GM21381 (cell line): ENCODE results near the gene CLEC5A.
"Not testable (repeated sequence)": the region's sequence is repeated elsewhere in the genome, so short reads cannot be mapped to it uniquely, and the experiment has no call there.

Source experiments
- ATAC-seq: cut with Tn5 transposase; IDR thresholded peaks from one replicate; pipeline ENCODE4 v1.9.1; 2021; ENCODE audit warnings: mild to moderate bottlenecking, moderate library complexity; ENCODE audit not compliant: unreplicated experiment

CLEC5A gene

GRCh38 chr7:141949451-141949850 is 2.7 kb upstream of the CLEC5A start:
- ATAC-seq = no peak

- ATAC-seq = no peak
These were observed 2.2 kb upstream of the CLEC5A start for GRCh38 chr7:141949021-141949420.

GRCh38 chr7:141945356-141945755 is 1.4 kb downstream of the CLEC5A start:
- ATAC-seq = no peak

GRCh38 chr7:141944811-141945210 is 2.0 kb downstream of the CLEC5A start:
- no peak for ATAC-seq

GRCh38 chr7:141943846-141944245 is 2.9 kb downstream of the CLEC5A start:
- no peak for ATAC-seq

GRCh38 chr7:141941075-141941474 is 5.7 kb downstream of the CLEC5A start:
- ATAC-seq = no peak

GRCh38 chr7:141930211-141930610 is 16.6 kb downstream of the CLEC5A start:
- ATAC-seq = no peak

- no peak for ATAC-seq
These were observed 18.0 kb downstream of the CLEC5A start for GRCh38 chr7:141928845-141929195.

- no peak for ATAC-seq
These were observed 18.5 kb downstream of the CLEC5A start for GRCh38 chr7:141928146-141928844.

GRCh38 chr7:141920281-141920680 is 26.5 kb downstream of the CLEC5A start:
- ATAC-seq = no peak

GRCh38 chr7:141916099-141916498 is 30.7 kb downstream of the CLEC5A start, which contains the start of gene OR9A4:
OR9A4 (plus strand) TSS chr7:141916399; CDS start chr7:141918876, 2,477 bp downstream.
- ATAC-seq = no peak

- ATAC-seq = no peak
These were observed 31.2 kb downstream of the CLEC5A start for GRCh38 chr7:141915565-141915964.

- no peak for ATAC-seq
These were observed 35.4 kb downstream of the CLEC5A start for GRCh38 chr7:141911391-141911790.

GRCh38 chr7:141906285-141906684 is 40.5 kb downstream of the CLEC5A start:
- no peak for ATAC-seq

- ATAC-seq = not testable (repeated sequence)
These were observed 47.4 kb downstream of the CLEC5A start for GRCh38 chr7:141899366-141899765.

GRCh38 chr7:141891336-141891735 is 55.4 kb downstream of the CLEC5A start:
- ATAC-seq = no peak

GRCh38 chr7:141889321-141889720 is 57.5 kb downstream of the CLEC5A start:
- ATAC-seq = no peak

GRCh38 chr7:141884539-141885225 is 62.1 kb downstream of the CLEC5A start:
- no peak for ATAC-seq

GRCh38 chr7:141880960-141881359 is 65.8 kb downstream of the CLEC5A start:
- ATAC-seq = no peak

- no peak for ATAC-seq
These were observed 69.4 kb downstream of the CLEC5A start for GRCh38 chr7:141877365-141877764.
